CD4-positive, alpha-beta T cell treated with Interleukin-4 for 1 hour (primary cell): ENCODE data around the gene MIPOL1.
"Not testable (repeated sequence)": the region's sequence is repeated elsewhere in the genome, so short reads cannot be mapped to it uniquely, and the experiment has no call there.

Source experiments
- DNase-seq, 2 donors: peaks; one replicate each; pipeline ENCODE4 v3.0.0-alpha.2; 2020 to 2022

Gene MIPOL1, protein sequence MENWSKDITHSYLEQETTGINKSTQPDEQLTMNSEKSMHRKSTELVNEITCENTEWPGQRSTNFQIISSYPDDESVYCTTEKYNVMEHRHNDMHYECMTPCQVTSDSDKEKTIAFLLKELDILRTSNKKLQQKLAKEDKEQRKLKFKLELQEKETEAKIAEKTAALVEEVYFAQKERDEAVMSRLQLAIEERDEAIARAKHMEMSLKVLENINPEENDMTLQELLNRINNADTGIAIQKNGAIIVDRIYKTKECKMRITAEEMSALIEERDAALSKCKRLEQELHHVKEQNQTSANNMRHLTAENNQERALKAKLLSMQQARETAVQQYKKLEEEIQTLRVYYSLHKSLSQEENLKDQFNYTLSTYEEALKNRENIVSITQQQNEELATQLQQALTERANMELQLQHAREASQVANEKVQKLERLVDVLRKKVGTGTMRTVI

GRCh38 chr14:37197421-37198272 is at the start of gene MIPOL1:
MIPOL1 (plus strand) TSS chr14:37197937; CDS start chr14:37247889, 49,952 bp downstream.
- DNase-seq: peak in 1 of 2 donors; percentile 22

GRCh38 chr14:37150414-37150813 is 47.3 kb upstream of the MIPOL1 start:
- peak in 1 of 2 donors; percentile 6 for DNase-seq

- DNase-seq: no peak
These were observed 44.7 kb upstream of the MIPOL1 start for GRCh38 chr14:37153005-37153404.

DNA sequence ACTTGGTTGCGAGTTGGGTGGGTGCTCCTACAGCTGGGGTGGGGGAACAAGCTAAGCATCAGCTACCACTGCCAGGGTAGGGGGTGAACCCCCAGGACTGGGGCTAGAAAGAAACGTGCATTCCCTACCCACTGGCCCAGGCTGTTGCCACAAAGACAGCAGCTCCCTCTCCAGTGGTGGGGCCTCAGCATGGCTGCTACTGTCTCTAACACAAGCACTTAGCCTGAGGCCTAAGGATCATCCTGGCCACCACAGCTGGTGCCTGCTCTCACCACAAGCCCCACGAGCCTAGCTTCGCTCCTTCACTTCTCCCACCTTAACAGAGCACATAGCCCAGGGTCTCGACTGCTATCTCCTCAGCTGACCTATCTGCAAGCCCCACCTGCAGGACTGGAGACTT is 44.3 kb upstream of the MIPOL1 start:
- no peak for DNase-seq

- DNase-seq: no peak
These were observed 39.8 kb upstream of the MIPOL1 start for GRCh38 chr14:37157987-37158386.

- not testable (repeated sequence) for DNase-seq
These were observed 35.4 kb upstream of the MIPOL1 start for GRCh38 chr14:37162307-37162706.

DNA sequence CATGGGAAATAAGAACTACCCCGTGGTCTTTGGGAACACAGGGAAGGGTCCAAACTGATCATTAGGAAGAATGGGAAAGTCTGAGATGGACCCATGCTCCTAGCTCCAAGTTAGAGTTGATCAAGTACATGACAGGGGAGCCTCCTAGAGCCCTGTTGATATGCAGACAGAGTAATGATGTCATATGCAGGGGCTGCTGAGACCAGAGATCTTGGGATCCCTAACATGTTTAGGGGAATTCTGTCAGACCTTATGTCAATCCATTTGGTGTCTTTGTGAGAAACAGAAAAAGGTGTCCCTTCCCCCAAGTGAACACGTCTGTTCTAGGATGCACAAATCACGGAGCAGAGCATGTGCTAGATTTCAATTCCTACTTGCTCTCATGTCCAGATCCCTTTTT is 31.9 kb upstream of the MIPOL1 start:
- no peak for DNase-seq

DNA sequence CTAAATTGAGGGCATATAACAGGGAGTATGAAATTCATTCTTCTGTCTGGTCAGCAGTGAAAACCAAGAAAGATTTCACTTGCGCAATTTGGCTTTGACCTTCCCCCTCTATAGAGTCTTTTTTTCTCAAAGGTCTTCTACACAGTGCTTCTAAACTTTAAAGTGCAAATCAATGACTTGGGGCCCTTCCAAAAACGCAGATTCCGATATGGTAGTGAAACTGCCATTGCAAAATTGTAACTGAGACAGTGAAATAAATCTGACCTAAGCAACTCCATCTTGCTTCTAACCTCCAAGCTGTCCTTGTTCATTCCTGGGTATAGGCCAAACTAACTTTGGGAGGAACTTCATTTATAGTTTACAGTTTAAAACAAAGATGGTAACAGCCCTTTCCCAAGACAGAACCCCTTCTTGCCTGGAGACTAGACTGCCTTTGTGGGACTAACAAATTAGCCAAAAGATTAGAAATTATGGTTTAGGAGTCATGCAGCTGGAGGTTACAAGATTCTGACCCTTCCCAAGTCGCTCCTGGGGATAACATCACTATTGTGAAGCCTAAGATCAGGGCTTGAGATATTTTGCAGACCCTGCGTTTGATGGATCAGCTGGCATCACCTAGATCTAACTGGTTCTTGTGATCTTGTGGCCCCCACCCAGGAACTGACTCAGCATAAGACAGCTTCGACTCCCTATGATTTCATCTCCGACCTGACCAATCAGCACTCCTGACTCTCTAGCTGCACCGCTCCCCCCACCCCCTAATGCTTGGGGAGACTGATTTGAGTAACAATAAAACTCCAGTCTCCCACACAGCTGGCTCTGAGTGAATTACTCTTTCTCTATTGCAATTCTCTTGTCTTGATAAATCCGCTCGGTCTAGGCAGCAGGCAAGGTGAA is 30.3 kb upstream of the MIPOL1 start:
- DNase-seq: no peak

GRCh38 chr14:37168721-37169120 is 29.0 kb upstream of the MIPOL1 start:
- no peak for DNase-seq

DNA sequence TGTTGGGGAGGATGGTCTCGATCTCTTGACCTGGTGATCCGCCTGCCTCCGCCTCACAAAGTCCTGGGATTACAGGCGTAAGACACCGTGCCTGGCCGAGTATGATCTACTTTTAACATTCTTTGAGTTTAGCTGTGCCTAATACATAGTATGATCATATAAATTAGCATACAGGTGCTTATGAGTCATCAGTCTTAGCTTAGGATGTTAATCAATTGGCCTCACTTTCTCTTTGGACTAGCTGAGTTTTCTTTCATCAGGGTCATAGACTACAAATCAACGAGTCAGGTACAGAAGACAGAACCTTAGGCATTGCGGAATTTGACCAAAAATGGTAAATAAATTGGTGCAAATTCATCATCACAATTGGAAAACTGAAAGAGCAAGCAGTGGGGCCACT is 27.5 kb upstream of the MIPOL1 start:
- DNase-seq: no peak

DNA sequence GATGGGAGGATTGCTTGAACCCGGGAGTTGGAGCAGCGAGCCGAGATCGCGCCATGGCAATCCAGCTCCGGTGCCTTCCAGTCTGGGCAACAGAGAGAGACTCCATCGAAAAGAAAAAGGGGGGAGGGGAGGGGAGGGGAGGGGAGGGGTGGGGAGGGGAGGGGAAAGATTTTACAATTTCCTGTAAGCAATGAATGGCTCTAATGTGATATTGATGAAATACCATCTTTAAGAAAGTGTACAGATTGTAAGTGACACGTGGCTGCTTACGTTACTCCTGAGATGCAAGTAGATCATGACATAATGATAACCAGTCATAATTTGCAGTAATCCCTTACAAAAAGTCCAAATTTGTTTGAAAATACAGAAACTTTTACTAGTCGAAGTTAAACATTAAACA is 26.7 kb upstream of the MIPOL1 start:
- no peak for DNase-seq

DNA sequence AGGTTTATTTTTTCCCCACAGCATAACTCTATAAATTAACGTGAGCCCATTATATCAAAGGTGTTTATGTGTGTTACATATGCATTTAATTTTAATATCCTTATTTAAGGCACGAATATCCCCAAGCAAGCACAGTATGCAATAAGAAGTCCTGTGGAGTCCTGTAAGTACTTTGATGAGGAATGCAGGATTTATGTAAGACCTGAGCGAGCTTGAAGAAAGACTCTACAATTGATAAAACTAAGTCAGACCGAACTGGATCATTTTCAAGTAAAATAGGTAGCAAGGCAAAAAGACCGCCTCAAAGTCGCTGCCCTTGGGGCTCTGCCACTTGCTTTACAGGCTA is 26.1 kb upstream of the MIPOL1 start:
- DNase-seq: no peak

DNA sequence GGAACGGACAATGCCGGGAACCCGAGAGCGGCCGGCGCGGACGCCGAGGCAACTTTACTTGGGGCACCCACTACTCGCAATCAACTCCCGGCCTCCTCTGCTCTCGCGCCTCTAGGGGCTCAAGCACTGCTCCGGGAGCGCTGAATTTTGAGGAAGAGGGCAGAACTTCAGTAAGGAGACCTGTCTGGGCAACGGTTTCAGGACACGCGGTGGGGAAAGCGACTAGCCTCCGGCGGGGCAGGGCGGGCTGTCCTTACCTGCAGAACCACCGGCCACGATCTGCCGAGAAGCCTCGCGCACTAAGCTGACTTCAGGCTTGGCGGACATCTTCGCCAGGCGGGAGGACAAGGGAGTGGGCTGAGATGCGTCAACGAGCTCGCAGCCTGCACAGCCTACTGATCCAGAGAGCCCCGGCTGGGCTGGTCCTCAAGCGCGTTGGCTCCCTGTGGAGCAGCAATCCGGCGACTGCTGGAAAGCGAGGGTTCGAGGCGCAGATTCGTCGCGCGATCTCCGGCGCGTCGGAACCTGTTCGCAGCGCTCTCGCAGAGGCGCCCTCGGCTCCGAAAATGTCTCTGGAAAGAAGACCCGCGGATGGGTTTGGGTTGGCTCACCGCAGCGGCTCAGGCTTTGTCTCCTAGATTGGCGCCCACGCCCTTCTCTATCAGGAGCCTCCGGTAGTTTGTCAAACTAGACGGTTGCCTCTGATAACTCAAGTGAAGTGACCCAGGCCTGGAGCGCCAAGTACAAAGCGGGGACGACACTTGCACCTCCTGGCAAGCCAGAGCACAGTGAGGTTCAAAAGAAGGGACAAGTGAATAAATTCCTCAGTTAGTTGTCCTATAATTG is 25.5 kb upstream of the MIPOL1 start, which contains the start of gene SLC25A21:
TSS of gene SLC25A21 (minus strand) at position 583 of the 846 bp plus-strand sequence.
- DNase-seq: no peak

GRCh38 chr14:37172936-37173614 is 24.7 kb upstream of the MIPOL1 start:
- no peak for DNase-seq

GRCh38 chr14:37179896-37180502 is 17.7 kb upstream of the MIPOL1 start:
- DNase-seq: no peak

GRCh38 chr14:37180886-37181285 is 16.9 kb upstream of the MIPOL1 start:
- DNase-seq: not testable (repeated sequence)

GRCh38 chr14:37181441-37181840 is 16.3 kb upstream of the MIPOL1 start:
- no peak for DNase-seq

DNA sequence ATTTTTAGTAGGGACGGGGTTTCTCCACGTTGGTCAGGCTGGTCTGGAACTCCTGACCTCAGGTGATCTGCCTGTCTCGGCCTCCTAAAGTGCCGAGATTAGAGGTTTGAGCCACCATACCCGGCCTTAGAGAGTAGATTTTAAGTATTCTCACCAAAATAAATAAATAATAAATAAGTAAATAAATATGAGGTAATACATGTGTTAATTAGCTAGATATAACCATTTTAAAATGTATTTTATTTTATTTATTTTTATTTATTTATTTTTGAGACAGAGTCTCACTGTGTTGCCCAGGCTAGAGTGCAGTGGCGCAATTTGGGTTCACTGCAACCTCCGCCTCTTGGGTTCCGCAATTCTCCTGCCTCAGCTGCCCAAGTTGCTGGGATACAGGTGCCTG is 13.2 kb upstream of the MIPOL1 start:
- DNase-seq: not testable (repeated sequence)

DNA sequence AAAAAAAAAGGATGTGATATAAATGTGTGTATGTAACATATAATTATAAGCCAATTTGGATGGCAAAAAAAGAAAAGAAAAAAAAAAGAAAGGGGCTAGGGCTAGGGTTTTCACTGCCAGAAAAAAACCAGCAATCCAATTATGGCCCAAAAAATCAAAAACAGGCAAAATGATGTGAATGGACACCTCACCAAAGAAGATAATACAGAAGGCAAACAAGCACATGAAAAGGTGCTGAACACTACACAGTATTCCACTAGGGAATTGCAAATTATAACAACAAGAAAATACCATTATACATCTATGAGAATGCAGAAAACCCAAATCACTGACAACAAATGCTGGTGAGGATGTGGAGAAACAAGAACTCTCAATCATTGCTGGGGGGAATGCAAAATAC is 12.1 kb upstream of the MIPOL1 start:
- no peak for DNase-seq

GRCh38 chr14:37186865-37187264 is 10.9 kb upstream of the MIPOL1 start:
- no peak for DNase-seq

GRCh38 chr14:37187294-37187693 is 10.4 kb upstream of the MIPOL1 start:
- no peak for DNase-seq
